ENCODE data around the gene KIF21B. TPM values are rescaled to one million over a fixed set of nuclear protein-coding genes. Genes with fewer than 3 reads are reported as not detected.

Gene KIF21B
- total and polyA plus RNA-seq, 2 of the 4 experiments (the other 2 are of a cell fraction), result 0.36 to 0.55 TPM

DNA sequence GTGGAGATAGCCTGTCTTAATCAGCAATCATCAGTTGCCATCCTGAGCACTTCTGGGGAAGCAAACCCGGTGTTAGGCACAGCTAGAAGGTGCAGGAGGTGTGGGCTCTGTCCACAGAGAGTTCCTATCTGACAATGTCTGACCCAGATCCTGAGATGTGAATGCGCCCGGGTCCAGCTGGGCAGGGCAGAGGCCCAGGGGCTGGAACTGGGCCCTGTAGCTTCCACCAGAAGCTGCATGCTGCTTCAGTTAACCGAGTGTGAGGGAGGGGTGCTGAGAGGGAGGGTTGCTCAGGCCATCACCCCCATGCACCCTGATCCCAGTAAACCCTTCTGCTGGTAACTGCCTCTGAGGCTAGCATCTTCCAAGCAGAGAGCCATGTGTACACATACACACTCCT is 42.2 kb downstream of the KIF21B start:
- dilution Hi-C loops (cut with HindIII; ENCODE audit: low sequenced_read_pairs, unreplicated experiment) (no loop called here), intact Hi-C loops (cut with micrococcal nuclease) (no loop called here), in situ Hi-C loops (cut with MboI; ENCODE audit: low sequenced_read_pairs) (no loop called here)
- Histone ChIP-seq H4K91ac (ENCODE audit: insufficient read depth, low read depth, low read length) (no peak overlapping the region), H3K4me1 (ENCODE audit: control insufficient read depth, insufficient read depth, low read length) (peaks cover 2% of the 10 kb centered on the region; the same call in 1 of the 2 replicates), H4K20me1 (ENCODE audit: insufficient read depth, low read length) (no peaks in the 10 kb centered on the region), H4K5ac (ENCODE audit: low read depth, low read length) (no peak overlapping the region), H3K27me3 (ENCODE audit: control insufficient read depth, insufficient read depth, low read length) (no peaks in the 10 kb centered on the region; the same call in 1 of the 2 replicates), H3K4me3 (ENCODE audit: insufficient read depth, low read depth, low read length) (no peak overlapping the region), H3K14ac (replicated peaks; ENCODE audit: low read depth, low read length) (no peak overlapping the region), H3K4me2 (ENCODE audit: low read depth, low read length) (no peak overlapping the region), H3K9me3 (ENCODE audit: control insufficient read depth, insufficient read depth, low read length) (no peaks in the 10 kb centered on the region), H3K9ac (ENCODE audit: low read depth, low read length) (no peak overlapping the region), H2BK120ac (ENCODE audit: low read depth, low read length) (no peak overlapping the region), H3K36me3 (ENCODE audit: control insufficient read depth, insufficient read depth, low read length) (no peaks in the 10 kb centered on the region), H4K8ac (ENCODE audit: low read depth in 2 of 2, low read length in 2 of 2) (no peak overlapping the region), H3K27ac (ENCODE audit: insufficient read depth, low read length) (no peak overlapping the region), H3K18ac (ENCODE audit: low read depth, low read length) (no peak overlapping the region), H2BK5ac (ENCODE audit: low read depth, low read length, poor library complexity, severe bottlenecking) (no peak overlapping the region), H3K56ac (ENCODE audit: extremely low read depth, insufficient read depth, low read length) (no peak overlapping the region), H2BK20ac (ENCODE audit: low read depth, low read length) (no peak overlapping the region), H2AK5ac (ENCODE audit: low read depth, low read length) (no peak overlapping the region), H2AK9ac (replicated peaks; ENCODE audit: low read depth, low read length, poor library complexity) (no peak overlapping the region), H3K23ac (ENCODE audit: low read depth, low read length) (no peak overlapping the region), H3K9me1 (ENCODE audit: insufficient read depth, low read length) (no peaks in the 10 kb centered on the region; the same call in 1 of the 2 replicates), H3K4ac (ENCODE audit: low read depth, low read length) (no peak overlapping the region), H2BK15ac (ENCODE audit: low read depth, low read length) (no peak overlapping the region), H3K79me1 (ENCODE audit: low read depth in 1 of 2, low read length in 2 of 2) (no peaks in the 10 kb centered on the region), H2AFZ (replicated peaks; ENCODE audit: low read length, poor library complexity) (no peak overlapping the region)
- POLR2A ChIA-PET (ENCODE audit: unreplicated experiment), result no interaction called here
- TF ChIP-seq RAD21 (IDR thresholded peaks at IDR 0.05; ENCODE audit: low read length) (no peak), NFE2L2 (IDR thresholded peaks at IDR 0.05; ENCODE audit: low read depth, low read length) (no peak), RFX5 (IDR thresholded peaks at IDR 0.05; ENCODE audit: low read depth, low read length) (no peak)
- TF ChIP-seq, protein P1, sequence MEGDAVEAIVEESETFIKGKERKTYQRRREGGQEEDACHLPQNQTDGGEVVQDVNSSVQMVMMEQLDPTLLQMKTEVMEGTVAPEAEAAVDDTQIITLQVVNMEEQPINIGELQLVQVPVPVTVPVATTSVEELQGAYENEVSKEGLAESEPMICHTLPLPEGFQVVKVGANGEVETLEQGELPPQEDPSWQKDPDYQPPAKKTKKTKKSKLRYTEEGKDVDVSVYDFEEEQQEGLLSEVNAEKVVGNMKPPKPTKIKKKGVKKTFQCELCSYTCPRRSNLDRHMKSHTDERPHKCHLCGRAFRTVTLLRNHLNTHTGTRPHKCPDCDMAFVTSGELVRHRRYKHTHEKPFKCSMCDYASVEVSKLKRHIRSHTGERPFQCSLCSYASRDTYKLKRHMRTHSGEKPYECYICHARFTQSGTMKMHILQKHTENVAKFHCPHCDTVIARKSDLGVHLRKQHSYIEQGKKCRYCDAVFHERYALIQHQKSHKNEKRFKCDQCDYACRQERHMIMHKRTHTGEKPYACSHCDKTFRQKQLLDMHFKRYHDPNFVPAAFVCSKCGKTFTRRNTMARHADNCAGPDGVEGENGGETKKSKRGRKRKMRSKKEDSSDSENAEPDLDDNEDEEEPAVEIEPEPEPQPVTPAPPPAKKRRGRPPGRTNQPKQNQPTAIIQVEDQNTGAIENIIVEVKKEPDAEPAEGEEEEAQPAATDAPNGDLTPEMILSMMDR (conservative IDR thresholded peaks at IDR 0.05; ENCODE audit: low read depth, low read length), result no peak
- no peak for DNase-seq
- CTCF ChIA-PET, result interaction anchor here (1.8 kb wide), 1 partner anchor 9 kb away, joined by 6 read pairs; no protein-coding TSS in a partner anchor
- WGBS, 2 experiments (ENCODE audit: extremely low coverage in 2 of 2, insufficient read length in 1 of 2), result no CpG with 5 or more reads among the region's 4 CpGs
- ATAC-seq (ENCODE audit: low read depth), result no peak
- no TSS peak for BruUV-seq (replicated peaks)

Data from IMR-90 (cell line).